Stimulated activated CD4-positive, alpha-beta T cell treated with anti-CD3 and anti-CD28 coated beads, Interleukin-4, amount 100 ng/mL, for 48 hours (primary cell): ENCODE measurements around the gene ST8SIA2.

Experiments
- DNase-seq, 2 donors: peaks; one replicate each; pipeline ENCODE4 v3.0.0-alpha.2; 2020; ENCODE audit warnings: low read depth in 2 of 2

The ST8SIA2 gene

DNA sequence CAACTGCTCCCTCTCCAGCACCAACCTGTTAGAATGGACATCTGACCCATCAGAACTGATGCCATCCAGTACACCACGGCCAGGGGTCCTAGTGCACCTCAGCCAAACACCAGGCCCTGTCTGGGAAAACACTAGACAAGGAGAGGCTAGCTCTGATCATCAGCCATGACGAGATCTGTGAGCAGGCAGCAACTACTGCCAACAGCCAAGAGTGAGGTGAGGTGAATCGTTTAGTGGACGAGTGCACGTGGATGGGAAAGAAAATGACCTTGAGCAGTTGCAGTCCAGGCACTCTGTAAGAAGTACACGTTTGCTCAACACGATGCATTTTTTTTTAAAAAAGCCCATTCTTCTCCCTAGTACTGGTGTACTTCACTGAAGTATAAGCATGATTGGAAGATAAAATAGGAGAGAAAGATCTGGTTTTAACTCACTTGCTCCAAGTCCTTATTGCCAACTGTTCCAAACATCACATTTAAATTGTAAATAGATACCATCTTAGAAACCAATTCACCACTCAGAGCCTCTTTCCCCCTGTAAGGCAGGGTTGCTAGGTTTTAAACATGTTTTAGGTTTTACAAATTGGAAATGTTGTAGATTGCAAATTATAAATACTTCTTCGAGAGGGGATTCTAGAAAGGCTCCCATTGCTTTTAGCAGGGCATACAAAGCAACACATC lies 5.7 kb downstream of the ST8SIA2 start:
- no peak for DNase-seq

DNA sequence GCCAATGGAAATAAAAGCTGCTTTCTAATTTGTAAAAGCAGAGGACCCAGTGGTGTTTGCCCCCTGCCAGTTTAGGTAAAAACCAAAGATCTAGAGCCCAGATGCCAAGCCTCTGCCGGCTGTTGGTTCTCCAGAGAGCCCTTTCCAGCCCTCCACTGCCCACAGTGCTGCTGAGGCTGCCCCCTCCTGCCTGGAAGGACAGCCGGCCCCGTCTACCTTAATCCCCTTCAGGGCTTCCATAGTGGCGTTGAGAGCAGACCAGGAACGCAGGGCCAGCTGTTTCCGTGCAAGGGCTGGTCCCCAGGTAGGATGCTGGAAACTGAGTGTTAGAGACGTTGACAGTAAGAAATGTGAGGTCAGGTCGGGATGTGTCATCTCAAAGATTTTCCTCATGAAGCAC lies 6.9 kb downstream of the ST8SIA2 start:
- DNase-seq = no peak

DNA sequence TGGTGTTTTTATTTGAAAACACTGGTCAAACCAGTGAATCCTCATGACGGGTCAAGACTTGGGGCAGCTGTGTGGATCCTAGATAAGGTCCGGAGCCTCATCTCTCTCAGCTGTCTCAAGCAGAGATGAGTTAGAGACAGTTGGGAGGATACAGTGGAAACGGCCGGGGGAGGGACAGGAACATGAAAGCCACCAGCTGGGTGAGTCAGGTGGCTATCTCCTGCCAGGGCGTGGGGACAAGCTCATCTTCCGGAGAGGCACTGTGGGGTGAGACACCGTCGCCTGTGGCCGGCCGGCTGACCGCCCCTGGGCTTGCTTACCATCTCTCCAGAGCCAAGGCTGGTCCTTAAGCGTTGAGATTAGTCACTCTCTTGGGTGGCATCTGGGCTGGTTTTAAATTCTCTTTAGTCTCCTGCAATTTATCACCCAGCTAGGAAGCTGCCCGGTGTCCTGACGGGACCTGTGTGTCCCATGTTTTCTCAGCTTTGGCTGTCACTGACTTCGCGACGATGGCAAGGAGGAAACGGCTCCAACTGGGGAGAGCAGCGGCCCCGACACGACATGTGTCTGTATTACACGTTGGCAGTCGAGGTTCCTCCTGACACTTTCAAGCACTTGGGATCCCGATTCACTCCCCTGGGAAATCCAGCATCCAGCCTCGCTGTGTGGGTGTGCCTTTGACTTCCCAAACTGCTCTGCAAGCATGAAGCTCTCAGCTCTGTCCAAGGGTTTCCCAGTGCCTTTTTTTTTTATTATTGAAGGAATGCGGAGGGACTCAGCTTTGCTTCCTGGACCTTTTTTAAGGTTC lies 7.5 kb downstream of the ST8SIA2 start:
- no peak for DNase-seq

DNA sequence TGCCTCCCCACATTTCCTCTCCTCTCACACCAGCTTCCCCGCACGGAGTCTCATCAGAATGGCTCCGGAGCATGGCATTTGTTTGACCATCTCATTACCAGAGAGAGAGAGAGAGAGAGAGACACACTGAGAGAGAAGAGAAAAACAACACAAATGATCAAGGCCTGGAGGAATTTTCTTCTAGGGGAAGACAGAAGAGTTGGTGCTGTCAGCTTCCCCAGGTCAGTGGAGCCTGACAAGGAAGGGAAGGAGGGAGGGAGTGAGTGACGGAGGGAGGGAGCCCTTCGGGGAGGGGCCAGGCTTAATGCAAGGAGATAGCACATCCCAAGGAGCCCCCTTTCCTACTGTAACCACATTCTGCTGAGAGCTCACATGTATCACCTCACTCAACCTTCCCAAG lies 9.1 kb downstream of the ST8SIA2 start:
- DNase-seq = no peak

DNA sequence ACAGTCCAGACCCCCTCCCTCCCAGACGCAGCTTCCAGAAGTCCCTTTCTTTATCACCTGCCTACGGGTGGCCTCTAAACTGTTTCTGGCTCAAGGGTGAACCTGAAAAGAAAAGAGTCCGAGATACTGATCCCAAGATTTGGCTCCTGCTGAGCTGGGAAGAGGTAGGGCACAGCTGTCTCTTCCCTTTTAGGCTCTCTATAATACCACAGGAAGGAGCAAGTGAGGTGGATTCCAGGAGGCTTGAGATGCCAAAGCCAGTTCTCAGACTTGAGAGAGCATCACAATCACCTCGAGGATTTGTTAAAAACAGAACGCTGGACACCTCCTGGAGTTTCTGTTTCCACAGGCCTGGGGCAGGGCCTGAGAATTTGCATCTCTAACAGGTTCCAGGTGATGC lies 12.3 kb downstream of the ST8SIA2 start:
- DNase-seq = no peak

DNA sequence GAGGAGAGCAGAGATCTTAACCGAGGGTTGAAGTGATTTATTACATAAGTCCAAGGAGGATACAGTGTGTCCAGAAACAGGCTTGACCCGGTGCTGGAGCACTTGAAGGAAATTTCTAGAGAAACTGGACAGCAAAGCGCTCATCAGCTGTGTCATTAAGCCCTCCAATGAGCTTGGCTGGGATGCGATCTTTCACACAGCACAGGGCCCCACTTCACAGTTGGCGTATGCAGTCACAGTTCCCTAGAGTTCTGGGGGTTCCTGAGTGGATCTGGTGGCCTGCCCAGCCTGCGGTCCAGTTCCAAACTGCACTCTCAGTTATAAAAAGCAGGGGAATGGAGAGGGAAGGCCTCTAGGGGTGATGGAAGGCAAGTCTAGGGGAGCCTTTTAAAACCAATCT lies 13.6 kb downstream of the ST8SIA2 start:
- no peak for DNase-seq

DNA sequence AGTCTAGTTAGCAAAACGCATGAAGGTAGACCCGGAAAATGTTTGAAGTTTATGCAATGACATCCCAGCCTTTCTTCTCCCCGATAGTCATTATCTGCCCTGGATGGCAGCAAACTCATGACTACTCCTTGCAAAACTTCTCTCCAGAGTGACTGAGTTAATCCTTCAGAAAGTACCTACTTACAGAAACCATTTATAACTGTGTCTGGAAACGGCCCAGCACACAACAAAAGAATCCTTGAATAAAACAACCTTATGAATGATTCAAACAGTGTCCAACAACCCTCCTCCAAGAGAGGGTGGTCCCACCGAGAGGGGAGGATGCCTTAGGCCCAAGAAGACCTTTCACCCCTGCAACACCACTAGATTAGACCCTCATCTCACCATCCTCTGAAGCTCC lies 14.2 kb downstream of the ST8SIA2 start:
- no peak for DNase-seq

DNA sequence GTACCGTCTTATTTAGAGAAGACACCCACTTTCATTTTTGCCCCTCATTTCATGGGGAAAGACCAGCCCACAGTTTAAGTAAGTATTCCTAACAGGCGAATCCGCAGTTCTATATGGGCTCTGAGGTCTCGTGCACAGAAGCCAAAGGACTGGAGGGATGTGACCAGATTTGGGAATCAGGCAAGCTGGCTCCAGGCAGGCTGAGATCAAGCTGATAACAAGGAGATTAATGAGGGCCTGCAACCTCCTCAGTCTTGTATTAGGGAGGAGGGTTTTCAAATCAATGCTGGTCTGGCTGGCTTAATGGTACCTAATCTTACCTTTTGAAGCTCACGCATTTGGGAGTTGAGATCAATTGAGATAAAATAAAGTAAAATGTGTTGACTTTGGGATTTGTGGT lies 15.3 kb downstream of the ST8SIA2 start:
- DNase-seq = no peak

DNA sequence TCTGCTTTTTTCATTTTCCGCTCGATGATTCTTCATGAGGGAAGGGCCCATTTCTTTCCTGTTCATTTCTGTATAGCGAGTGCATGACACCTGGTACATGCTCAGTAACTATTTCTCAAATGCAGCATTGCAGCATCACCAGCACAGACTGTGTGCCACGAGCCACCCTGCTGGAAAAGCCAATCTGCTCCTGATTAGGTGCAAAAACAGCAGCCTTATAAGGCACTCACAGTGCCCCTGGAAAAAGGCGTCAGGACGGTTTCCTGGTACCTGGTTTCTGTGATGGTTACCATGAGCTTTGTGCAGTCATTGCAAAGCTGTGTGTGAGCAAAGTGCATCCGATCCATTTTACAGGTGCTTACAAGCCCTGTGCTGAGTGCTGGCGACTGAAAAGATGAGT lies 15.8 kb downstream of the ST8SIA2 start:
- DNase-seq = no peak

DNA sequence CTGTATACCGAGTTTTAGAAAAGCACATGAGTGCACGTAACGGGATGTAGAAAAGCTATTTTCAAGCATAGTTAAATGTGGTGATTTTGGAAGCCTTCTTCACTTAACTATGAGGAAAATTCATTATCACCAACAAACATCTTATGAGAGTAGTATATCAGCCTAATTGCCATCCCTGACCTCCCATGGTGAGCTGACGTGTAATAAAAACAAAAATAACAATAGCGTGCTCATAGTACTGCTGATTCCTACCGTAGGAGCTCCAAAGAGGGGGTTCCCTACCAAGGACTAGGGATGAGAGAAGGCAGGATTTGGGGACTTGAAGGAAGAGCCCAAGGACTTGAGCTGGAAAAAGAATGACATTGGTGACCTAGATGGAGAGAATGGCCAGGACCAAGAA lies 16.9 kb downstream of the ST8SIA2 start:
- no peak for DNase-seq

DNA sequence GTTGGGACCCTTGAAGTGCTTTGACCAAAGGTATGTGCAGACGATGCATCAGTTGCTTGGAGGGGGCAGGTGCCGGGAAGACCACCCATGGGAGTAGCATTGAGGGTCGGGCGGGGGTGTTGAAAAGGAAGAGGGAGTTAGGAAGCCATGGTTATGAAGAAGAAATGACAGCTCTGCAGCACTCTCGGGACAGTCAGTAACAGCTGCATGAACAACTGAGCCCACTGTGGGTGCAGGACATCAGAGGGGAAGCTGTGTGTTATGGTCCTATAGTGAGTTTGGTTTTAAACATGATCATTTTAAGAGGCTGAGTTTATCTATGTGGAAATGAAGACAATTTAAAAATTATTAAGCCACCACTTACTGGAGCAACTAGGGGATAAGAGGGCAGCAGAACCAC lies 17.6 kb downstream of the ST8SIA2 start:
- DNase-seq = no peak

DNA sequence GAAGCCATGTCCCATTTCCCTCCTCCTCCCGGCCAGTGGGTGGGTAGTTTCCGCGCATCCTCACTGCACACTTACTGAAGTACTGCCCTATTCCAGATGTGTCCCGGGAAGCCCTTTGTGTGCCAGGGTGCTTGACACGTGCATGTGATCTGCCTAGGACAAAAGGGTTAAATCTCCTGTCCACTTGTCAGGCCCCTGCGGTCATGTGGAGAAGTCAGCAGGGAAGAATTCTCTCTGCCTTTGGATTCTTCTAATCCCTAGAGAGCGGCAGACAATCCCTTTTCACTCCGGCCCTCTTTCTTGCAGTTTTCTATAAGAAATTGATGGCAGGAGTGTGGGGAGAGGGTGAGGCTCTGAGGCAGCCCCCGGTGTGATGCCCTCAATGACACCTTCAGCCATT lies 19.8 kb downstream of the ST8SIA2 start:
- no peak for DNase-seq

DNA sequence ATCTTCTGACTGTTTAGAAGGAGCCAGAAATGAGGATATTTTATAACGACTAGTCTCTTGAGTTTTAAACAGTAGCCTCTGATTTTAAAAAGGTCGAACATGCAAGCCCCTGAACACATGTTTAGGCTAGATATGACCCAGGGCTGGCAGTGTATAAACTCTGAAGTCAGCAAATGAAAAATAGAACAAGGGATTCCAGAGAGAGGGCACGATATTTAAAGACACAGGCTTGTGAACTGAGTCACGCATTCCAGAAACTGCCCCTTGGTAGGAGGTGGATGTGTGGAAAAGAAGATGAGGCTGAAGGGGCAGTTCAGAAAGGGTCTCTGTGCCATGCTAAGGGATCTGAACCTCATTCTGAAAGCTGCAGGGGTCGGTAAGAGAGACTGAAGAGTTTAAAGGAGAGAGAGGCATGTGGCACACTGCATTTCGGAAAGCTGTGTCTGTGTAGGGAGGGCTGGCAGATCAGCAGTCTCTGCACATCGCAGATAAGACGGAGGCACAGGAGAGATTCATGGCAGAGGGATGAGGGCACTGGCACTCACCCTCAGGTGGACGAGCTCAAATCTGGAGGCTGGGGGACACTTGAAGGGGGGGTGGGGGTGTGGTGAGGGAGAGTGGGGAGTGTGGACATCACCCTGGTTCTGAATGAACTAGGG lies 22.1 kb downstream of the ST8SIA2 start:
- DNase-seq = no peak

DNA sequence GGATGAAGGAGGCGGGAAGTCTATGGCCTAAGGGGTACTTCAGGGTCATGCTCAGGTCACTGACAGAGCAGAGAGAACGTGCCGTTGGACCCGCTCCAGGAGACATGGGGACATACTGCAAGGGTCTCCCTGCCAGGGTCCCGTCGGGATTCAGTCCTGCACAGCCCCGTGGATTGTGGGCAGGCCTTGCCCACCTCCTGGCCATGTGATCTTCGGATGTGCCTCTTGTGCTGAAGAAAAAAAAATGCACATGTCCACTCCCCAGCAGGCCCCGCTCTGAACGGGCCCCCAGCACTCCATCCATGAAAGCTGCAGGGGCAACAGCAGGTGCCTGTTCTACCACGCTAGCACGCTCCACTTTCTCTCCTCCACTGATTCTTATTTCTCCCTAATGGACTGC lies 22.9 kb downstream of the ST8SIA2 start:
- DNase-seq = no peak

DNA sequence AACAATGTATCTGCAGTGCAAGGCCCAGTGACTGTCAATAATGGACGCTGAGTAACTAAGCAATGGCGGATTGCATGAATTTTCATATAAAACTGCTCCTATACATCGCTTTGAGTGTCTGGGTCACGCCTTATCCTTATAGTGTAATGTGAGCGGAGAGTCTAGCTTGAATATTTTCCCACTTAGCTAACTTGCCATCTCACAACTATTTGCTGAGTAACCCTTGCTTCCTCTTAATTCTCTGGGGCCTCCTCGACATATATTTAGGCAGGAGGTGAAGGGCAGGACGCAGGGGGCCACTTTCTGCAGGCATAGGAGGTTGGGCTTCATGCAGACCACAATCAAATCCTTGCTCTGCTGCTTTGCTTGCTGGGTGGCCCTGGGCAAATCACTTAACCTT lies 24.0 kb downstream of the ST8SIA2 start:
- no peak for DNase-seq

DNA sequence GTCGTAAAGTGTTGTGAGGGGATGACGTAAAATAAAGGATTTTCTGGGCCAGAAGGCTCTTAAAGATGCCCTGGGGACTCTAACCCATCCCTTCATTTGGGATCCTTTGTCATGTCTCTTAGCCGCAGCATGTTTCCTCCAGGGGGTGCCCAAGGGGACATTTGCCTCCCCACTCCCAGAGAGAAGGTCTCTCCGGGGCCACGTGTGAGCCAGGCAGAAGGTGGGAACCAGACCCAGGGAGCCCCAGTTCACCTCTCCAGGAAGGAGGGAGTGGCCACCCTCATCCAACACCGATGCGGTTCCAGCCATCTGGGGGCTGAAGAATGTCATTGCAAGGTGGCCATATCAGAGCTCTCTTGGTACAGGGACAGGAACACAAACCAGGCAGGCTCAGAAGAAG lies 25.2 kb downstream of the ST8SIA2 start:
- DNase-seq = no peak

DNA sequence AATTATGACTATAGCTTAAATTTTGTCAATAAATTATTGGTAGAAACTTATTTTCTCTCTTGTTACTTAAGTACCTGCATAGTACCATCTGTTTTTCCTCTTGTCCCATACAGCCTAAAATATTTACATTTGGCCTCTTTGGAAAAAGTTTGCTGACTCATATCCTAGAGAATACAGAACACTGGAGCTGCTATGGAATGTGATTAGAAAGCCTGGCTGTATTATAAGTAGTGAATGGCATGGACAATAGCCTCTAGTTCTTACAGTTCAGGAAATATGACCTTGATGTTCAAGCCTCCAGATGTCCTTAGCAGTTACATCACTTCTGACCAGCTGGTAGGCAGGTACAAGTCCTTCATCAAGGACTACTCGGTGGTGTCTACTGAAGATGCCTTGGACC lies 28.3 kb downstream of the ST8SIA2 start:
- no peak for DNase-seq

DNA sequence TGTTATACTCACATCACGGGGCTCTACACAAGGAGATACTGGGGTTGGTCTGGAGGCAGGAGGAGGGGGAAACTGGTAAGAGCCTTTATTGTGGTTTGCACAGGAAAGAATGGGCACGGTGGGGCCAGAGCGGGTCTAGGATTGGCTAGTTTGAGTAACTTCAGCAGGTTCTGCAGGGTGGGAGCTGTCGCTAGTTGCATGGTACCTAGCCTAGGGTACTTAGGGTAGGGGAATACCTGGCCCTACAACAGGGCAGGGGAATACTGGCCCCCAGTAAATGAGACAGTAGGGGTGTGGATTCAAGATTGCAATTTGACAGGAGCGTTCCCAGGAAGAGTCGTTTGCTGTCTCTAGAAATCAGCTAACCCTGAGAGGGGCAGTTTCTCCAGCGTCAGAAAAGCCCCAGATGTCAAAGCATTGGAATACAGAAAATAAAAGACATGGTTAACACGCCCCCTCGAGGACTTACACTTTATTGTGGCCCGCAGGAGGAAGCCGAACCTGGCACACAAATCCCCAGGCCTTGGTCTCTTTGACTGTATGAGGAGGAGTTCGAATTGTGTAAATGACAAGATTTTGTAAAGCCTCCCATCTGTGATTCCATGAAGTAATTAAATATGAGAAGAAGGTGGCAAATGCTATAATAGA lies 32.0 kb downstream of the ST8SIA2 start:
- no peak for DNase-seq

DNA sequence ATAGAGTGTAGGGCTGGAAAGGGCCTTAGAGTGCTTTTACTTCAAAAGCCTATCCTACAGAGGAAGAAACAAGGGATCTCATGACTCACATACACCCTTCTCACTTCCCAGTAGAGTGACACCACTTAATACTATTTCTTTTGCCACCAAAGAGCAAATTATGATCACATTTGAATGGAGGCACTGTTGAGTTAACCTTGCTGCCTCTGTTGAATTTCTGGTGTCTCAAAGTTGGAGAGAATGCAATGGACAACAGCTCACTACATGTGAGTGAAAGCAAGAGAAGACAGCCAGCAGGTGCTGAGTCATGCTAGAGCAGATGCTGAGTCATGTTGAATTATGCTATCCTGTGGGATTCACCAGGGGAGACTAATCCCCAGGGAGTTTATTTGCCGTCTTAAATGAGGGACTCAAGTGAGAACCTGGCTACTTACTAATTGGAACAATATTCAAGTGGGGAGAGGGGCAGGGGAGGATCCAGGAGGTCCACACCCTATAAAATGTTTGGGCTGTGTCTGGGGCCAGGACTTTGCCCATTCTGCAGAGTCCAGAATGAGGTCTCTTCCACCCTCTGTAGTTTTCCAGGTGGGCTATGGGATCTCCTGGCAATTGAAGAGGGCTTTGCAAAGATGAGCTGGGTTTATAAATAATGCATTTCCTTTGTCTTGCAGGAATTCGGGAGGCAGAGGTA lies 35.8 kb downstream of the ST8SIA2 start:
- no peak for DNase-seq

DNA sequence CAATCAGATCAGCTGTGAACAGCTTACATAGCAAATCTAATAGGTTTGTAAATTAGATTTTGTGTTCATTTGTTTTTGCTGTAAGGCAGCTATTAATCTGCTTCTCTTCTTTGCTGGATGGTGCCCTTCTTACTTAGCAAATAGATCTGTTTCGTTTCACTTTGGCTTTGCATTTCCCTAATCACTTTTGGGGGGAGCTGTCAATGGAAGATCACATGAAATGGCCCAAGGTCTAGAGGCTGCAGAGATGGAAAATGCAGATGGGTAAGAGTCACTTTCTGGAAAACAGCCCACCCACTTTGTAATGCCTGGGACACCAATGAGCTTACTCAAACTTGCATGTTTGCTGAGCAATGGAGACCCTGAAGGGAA lies 36.4 kb downstream of the ST8SIA2 start:
- DNase-seq = no peak

DNA sequence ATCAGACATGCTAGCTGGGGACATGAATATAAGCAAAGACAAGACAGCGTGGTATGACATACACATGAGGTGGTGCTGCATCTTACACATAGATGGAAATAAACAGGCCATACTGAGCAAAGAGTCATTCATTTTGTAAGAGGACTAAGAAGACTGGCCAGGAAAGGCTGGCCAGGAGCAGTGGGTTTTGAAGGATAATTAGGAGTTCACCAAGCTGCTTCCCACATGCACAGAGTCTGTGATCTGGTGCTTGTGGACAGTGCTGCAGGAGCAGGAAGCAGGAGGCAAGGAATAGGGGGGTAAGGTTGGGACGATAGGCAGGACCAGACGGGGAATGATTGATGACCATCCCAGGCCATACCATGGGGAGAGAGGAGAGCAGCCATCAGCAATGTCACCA lies 41.5 kb downstream of the ST8SIA2 start:
- no peak for DNase-seq

DNA sequence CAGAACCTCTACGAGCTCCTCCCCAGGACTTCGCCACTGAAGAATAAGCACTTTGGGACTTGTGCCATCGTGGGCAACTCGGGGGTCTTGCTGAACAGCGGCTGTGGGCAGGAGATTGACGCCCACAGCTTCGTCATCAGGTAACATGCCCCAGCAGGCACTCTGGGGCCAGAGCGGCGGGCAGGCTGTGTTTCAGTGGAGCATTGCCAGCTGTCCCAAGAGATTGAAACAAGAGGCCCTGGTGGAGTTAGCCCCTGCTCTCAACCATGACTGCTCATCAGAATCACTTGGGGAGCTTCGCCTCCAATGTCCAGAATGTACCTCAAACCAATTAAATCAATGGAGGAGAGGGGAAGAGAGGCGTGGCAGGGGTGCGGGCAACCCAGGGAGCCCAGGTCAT lies 44.8 kb downstream of the ST8SIA2 start:
- DNase-seq = no peak
